Suppressor macrophage (primary cell): ENCODE measurements around the gene TP53I3.
"Not testable (repeated sequence)": the region's sequence is repeated elsewhere in the genome, so short reads cannot be mapped to it uniquely, and the experiment has no call there.

ENCODE experiments used
- DNase-seq, 4 experiments: peaks; one replicate each; pipeline ENCODE4 v3.0.0-alpha.2; 2020 to 2022

The TP53I3 gene

GRCh38 chr2:24052951-24053350 lies 31.7 kb downstream of the TP53I3 start:
- no peak for DNase-seq

- no peak for DNase-seq
Measured at GRCh38 chr2:24051833-24052232, 32.8 kb downstream of the TP53I3 start.

GRCh38 chr2:24050041-24050979 lies 34.3 kb downstream of the TP53I3 start:
- peak; percentile 19 to 67 (median 39) for DNase-seq

GRCh38 chr2:24049485-24050021 lies 35.1 kb downstream of the TP53I3 start, which contains the start of gene FKBP1B:
FKBP1B (plus strand) TSS chr2:24049741; CDS start chr2:24049850, 109 bp downstream.
- peak; percentile 36 to 64 (median 52) for DNase-seq

- DNase-seq = peak in 3 of 4 experiments; percentile 5 to 16 (median 13)
Measured at GRCh38 chr2:24048769-24049484, 35.7 kb downstream of the TP53I3 start.

- no peak for DNase-seq
Measured at GRCh38 chr2:24047703-24048033, 37.0 kb downstream of the TP53I3 start.

GRCh38 chr2:24046930-24047702 lies 37.5 kb downstream of the TP53I3 start, which contains the start of gene WDCP:
WDCP (minus strand) TSS chr2:24047391; CDS start chr2:24039494, 7,897 bp downstream.
- peak; percentile 95 to 99 (median 96) for DNase-seq

- no peak for DNase-seq
Measured at GRCh38 chr2:24046599-24046929, 38.1 kb downstream of the TP53I3 start.

- no peak for DNase-seq
Measured at GRCh38 chr2:24045511-24046508, 38.8 kb downstream of the TP53I3 start.

- not testable (repeated sequence) for DNase-seq
Measured at GRCh38 chr2:24043133-24043532, 41.5 kb downstream of the TP53I3 start.

- no peak for DNase-seq
Measured at GRCh38 chr2:24040511-24040910, 44.1 kb downstream of the TP53I3 start.

GRCh38 chr2:24038786-24039499 lies 45.7 kb downstream of the TP53I3 start:
- no peak for DNase-seq
